NCI-H226 (cell line): Measurements from ENCODE around the gene NPHS1.
"Not testable (repeated sequence)": the region's sequence is repeated elsewhere in the genome, so short reads cannot be mapped to it uniquely, and the experiment has no call there.

Experiments used
- DNase-seq: peaks from one replicate; pipeline ENCODE4 v3.0.0-alpha.2; 2015

The NPHS1 gene

DNA sequence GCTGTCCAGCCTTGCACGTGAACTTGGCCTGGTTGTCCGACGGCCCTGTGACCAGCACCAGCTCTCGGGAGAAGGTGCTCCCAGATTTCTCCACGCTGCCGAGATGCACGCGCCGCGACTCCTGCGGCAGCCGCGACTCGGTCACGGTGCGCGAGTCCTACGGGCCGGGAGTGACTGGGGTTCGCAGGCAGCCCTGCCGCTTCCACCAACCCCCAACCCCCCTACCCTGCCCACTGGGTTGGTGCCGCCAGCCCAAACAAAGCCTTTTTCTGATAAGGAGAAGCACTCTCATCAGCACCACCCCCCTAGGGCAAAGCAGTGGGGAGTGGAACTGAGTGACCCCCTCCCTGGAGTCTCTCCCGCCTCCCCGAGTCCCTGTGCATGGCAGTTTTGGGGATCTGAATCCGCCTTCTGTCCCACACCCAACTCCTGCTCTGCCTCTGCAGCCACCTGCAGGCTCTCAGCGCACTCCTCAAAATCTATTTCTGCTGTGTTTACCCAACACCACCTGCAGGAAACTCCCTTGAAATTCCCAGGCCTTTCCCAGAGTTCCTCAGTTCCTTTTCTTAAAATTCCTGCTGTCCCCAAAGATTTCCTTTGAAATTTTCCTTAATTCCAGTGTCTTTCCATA lies 6.2 kb downstream of the NPHS1 start:
- no peak for DNase-seq

DNA sequence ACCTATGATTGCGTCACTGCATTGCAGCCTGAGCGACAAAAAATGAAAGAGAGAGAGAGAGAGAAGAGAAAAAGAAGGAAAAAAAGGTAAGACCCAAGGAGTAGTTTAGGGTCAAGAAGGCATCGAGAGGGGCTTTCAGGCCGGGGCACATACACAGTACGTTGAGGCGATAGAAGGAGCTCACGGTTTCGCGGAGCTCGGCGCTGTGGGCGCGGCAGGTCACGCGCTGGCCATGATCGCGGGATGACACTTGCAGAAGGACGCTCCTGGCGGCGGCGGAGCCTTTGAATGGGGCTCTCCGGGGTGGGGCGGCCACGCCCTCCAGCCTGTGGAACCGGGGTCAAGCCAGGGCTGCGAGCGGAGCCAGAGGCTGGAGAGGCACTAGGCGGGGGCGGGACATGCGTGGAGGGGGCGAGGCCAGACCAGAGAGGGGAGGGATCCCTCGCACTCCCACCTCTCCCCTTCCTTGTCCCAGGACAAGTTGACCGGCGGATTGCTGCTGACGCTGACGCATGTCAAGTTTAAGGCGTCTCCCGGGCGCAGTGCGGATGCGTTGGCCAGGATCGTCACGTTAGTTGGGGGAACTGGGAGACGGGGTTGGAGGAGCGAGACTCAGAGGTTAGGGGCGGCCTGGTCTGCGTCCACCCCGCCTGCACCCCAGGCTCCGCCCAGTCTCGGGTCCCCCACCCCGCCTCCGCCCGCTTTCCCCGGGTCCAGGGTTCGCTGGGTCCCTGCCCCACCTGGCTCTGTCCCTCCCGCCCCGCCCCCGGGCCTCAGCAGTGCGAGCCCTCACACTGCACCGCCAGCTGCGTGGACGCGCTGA lies 6.9 kb downstream of the NPHS1 start:
- peak; percentile 20 for DNase-seq

DNA sequence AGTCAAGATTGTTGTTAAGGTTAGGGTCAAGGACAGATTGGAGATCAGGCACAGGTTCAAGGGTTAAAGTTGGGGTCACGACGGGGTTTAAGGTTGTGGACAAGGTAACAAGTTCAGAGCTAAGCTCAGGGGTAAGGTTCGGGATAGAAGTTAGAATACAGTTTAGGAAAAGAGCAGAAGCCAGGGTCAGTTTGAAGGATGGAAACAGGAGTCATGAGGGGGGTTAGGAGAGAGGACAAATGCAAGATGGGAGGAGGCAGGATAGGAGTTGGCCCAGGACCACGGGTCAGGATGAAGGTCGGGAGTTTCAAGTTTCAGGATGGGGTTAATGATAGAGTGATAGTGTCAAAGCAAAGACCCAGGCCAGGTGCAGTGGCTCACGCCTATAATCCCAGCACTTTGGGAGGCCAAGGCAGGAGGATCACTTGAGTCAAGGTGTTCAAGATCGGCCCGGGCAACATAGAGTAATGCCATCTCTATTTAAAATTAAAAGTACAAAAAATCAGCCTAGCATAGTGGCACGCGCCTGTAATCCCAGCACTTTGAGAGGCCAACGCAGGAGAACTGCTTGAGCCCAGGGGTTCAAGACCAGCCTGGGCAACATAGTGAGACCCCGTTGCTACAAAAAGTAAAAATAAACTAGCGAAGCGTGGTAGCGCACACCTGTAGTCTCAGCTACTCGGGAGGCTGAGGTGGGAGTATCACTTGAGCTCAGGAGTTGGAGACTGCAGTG lies 7.7 kb downstream of the NPHS1 start:
- no peak for DNase-seq

DNA sequence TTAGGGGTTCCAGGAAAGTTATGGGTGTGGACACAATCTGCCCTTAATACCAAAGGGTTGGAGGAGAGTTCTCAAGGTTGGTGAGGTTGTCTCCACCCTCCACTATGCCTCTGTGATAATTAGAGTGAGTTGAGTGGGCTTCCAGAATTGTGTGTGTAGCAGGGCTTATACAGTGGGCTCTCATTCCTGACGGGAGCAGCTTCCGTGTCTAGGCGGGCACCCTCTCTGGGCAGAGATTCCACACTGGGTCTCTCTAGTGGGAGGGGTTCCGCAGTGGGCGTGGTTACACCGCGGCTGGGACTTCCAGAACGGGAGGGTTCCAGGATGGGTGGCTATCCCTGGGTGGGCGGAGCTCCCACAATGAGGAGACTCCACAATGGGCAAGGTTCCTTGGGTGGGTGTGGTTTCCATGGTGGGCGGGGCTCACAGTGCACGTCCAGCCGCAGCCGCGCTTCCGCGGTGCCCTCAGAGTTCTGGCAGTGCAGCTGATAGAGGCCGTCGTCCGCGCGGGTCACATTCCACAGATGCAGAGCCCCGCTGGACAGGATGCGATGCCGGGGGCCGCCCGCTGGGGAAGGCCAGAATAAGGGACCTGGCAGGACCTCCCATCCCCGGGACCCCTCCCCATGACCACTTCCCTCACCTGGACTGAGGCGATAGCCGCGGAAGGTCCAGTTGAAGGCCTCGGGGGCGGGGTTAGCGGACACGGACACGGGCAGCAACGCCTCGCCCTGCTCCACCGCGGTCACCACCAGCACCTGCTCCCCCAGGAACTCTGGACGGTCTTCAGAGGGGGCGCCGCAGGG lies 8.4 kb downstream of the NPHS1 start:
- no peak for DNase-seq

DNA sequence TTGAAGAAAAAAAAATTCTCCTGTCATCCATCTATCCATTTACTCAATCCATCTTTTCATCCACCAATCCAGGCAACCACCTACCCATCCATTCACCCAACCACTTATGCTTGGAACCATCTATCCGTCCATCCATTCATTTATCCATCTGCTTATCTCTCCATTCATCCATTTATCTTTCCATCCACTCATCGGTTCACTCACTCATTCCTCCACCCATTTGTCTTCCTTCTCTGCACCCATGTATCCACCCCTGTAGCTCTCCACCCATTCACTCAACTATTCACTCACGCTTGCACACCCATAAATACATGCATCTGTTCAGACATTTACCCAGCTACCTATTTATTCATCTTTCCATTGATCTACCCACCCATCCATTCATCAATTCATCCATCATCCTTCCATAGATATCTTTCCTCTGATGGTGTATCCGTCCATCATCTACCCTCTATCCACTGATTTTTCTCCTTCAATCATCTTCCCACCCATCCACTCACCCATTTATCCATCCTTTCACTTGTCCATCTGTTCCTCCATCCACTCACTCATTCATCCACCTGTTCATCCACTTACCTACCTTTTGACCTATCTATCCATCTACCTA lies 9.5 kb downstream of the NPHS1 start:
- no peak for DNase-seq

DNA sequence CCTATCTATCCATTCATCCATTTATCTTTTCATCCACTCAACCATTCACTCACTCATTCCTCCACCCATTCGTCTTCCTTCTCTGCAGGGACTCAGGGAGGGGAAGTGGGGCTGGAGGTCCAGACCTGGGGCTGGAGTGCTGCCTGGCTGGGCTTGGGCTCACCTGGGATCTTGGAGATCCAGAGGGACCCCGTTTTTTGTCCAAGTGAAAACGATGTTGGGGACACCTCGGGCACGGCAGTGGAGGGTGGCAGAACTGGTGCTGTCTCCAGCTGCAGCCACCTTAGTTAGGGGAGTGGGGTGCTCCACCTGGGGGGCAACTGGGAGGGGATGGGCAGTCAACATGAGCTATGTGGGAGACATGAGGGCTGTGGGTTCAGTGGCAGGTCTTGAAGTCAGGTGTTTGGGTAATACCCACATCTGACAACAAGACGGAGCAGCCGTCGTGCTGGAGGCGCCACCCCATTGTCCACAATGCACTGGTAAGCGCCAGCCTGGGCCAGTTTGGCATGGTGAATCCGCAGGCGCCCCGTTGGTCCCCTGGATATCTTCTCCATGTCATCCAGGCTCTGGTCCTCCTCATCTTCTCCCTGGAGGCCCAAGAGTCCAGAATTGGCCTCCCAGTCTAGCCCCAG lies 10.2 kb downstream of the NPHS1 start:
- DNase-seq: no peak

DNA sequence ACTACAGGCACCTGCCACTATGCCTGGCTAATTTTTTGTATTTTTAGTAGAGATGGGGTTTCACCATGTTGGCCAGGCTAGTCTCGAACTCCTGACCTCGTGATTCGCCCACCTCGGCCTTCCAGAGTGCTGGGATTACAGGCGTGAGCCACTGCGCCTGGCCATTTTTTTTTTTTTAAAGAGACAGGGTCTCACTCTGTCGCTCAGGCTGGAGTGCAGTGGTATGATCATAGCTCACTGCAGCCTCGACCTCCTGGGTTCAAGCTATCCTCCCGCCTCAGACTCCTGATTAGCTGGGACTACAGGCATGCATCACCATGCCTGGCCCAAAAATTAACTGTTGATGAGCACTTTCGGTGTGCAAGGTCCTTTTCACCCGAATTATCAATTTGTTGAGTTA lies 16.2 kb downstream of the NPHS1 start:
- not testable (repeated sequence) for DNase-seq

DNA sequence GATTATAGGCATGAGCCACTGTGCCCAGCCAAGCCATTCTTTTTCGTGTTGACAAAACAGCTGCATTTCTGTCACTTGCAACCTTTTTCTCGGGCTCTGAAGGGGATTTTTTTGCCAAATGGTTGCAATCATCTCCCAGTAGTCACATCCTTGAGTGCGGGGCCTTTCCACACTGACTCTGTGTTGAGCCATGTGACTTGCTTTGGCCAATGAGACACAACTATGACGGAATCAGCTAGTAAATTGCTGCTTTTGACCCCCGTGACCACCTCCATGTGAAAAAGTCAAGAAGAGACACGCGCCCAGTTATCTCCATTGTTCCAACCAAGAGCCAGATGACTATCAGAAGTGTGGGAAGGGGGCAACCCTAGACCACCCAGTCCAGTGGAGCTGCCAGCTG lies 18.3 kb downstream of the NPHS1 start:
- DNase-seq: no peak

DNA sequence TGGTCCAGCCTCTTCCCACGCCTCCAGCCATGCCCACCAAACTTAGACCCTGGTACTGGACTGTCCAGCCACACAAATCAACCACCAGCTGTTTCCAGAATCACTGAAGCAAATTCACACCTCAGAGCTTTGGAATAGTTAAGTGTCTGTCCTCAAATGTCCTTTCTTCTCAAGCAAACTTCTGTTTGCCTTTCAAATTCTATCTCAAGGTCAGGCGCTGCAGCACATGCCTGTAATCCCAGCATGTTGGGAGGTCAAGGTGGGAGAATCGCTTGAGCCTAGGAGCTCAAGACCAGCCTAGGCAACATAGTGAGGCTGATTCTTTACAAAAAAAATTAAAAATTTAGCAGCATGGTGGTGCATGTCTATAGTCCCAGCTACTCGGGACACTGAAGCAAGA lies 20.2 kb downstream of the NPHS1 start:
- DNase-seq: no peak

DNA sequence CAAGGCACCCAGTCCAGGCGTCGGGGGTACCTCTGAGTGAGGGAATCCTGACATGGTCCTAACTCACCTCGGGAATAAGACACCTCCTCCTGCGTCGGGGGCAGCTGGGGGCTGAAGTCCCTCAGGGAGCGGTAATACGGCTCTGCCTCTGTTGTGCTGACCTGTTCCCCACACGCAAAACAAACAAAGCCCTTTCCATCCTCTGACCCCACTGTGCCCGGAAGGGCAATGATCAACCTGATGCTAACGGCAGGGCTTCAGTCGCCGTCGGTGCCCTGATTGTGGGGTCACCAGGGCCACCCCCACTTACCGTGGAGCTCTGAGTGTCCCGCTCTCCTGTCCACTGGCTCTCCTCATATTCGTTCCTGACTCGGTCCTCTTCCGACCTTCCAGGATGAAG lies 21.3 kb downstream of the NPHS1 start:
- DNase-seq: no peak

DNA sequence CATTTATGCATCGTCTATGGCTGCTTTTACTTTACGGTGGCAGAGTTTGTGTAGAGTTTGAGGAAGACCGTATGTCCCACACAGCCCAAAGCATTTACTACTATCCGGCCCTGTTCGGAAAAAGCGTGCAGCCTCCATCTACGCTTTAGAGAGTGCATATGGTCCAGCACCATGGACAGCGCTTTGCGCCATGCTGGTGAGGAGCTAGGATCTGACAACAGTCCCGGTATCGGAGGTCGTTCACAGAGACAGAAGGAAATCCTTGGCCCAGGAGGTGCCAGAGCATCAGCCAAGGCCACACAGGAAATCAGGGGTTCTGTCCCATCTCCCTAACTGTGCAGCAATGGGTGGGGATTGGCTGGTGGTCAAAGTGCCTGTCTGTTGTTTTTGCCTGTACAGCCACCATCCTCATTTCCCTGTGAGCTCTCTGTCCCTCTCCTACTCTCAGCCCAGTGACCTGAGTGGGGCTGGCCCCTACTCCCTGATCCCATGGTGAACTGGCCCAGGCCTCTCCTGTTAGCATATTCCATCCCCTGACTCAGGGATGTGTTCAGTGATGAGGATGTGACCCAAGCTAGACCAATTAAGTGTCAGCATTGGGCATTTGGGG lies 23.5 kb downstream of the NPHS1 start:
- peak; percentile 28 for DNase-seq

DNA sequence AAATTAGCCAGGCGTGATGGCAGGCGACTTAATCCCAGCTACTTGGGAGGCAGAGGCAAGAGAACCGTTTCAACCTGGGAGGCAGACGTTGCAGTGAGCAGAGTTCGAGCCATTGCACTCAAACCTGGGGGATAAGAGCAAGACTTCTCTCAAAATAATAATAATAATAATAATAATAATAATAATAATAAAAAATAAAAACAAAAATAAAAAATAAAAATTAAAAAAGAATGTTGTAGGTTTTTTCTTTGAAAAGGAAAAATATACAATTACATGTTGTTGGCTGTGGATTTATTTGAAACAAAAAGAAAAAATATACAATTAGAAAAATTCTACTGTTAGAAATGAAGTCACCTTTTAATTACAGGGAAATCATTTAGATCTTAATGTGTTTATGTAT lies 28.2 kb downstream of the NPHS1 start:
- DNase-seq: no peak

DNA sequence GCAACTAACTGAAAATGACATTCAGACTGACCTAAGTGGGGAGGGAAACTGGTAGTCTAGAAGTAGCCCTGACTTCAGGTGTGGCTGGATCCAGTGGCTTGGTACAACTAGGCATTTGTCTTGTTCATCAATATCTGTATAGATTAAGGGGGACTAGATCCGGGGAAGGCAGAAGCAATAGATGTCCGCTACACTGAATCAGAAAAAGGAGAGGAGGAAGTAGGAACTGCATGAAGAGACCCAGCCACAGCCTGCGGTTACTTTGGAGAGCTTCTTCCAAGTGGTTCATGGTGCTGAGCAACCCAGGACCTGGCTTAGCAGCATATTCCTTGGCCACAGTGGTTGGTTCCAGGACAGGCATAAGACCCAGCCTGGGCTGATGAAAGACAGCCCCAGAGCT lies 29.7 kb downstream of the NPHS1 start:
- DNase-seq: no peak

DNA sequence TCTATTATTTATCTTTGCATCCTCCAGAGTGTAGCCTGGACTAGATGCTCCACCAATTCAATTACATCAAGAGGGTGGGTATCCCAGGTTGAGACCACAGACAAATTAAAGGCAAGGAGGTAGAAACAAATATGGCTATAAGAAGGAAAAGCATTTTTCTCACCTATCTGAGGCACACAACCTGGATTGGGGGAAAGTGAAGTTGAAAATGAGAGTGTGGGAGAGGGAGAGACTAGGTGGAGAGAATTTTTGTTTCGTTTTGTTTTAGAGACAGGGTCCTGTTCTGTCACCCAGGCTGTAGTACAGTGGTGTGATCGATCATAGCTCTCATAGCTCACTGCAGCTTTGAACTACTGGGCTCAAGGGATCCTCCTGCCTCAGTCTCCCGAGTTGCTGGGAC lies 33.9 kb downstream of the NPHS1 start:
- no peak for DNase-seq

DNA sequence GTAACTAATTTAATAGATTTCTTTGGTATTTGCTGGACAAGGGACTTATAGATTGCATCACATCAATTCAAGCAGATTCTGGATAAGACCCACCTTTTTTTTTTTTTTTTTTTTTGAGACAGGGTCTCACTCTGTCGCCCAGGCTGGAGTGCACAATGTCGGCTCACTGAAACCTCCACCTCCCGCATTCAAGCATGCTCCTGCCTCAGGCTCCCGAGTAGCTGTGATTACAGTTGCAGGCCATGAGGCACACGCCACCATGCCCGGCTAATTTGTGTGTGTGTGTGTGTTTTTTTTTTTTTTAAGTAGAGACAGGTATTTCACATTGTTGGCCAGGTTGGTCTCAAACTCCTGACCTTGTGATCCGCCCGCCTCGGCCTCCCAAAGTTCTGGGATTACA lies 35.5 kb downstream of the NPHS1 start:
- DNase-seq: no peak

DNA sequence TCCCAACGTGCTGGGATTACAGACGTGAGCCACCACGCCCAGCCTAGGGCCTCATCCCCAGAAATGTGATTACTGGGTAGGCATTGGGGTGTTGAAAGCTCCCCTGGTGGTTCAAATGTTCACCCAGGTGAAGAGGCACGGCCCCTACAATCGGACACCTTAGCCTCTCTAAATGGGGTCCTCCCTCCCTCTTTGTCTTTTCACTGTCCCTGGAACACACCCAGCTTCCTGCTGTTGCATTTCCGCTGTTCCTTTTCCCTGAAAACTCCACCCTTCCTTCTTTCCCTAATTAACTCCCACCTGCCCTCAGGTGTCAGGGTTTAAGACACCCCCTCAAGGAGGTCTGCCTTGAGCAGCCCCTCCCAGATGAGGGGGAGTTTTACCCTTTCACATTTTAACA lies 36.0 kb downstream of the NPHS1 start:
- DNase-seq: no peak

DNA sequence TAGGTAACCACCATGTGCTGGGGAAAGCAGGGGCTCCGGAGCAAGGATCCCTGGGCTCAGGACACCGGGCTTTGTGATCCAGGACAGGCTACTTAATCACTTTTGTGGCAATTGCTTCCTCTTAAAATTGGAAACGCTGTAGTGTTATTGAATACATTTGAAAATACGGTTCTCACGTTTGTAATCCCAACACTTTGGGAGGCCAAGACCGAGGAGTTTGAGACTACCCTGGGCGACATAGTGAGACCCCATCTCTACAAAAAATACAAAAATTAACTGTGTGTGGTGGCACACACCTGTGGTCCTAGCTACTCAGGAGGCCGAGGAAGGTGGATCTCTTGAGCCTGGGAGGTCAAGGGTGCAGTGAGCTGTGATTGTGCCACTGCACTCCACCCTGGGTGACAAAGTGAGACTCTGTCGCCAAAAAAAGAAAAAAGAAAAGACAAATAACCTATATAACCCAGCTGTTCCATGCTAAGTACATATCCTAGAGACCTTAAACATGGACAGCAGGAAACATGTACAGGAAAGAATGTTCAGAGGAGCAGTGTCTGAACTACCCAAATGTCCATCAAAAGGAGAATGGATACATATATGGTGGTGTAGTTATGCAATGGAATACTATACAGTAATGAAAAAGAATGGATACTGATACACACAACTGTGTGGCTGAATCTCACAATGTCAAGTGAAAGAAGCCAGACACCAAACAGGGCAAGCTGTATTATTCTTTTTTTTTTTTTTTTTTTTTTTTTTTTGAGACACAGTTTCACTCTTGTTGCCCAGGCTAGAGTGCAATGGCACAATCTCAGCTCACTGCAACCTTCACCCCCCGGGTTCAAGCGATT lies 39.0 kb downstream of the NPHS1 start:
- DNase-seq: no peak

DNA sequence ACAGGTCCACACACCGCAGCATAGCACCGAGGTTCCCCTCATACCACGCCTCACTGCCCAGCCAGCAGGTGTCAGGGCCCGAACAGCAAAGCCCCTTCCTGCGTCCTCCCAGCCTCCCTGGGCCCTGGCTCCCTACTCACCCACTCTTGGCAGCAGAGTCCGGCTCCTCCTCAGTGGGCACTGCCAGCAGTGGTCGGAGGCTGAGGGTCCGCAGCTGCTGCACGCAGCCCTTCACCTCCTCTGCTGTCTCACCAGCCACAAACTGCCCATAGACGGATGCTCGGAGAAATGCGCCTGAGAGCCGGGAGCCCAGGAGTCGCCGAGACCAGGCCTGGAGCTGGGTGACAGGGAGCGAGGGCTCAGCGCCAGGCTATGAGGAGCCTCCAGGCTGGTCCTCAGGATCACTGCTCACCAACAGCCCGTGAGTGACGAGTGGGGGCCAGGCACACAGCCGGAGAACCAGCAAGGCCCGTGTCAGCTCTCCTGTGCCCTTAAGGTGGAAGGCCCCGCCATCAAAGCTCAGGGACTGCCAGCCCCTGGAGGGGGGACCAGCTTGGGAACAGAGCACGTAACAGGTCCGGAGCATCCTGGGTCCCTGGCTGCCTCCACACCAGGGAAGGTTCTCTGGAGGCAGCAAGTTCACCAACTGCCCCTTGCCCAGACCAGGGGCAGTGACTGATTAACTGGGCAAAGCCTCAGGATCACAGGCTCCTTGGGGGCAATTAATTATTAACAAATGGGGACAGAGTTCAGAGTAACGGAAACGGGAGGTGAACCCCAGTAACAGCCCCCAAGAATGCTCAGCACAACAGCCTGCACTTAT lies 39.9 kb downstream of the NPHS1 start, which contains the start of gene PRODH2:
TSS of gene PRODH2 (minus strand) at position 626 of the 823 bp plus-strand sequence. CDS start at position 586, 40 bp downstream.
- no peak for DNase-seq

DNA sequence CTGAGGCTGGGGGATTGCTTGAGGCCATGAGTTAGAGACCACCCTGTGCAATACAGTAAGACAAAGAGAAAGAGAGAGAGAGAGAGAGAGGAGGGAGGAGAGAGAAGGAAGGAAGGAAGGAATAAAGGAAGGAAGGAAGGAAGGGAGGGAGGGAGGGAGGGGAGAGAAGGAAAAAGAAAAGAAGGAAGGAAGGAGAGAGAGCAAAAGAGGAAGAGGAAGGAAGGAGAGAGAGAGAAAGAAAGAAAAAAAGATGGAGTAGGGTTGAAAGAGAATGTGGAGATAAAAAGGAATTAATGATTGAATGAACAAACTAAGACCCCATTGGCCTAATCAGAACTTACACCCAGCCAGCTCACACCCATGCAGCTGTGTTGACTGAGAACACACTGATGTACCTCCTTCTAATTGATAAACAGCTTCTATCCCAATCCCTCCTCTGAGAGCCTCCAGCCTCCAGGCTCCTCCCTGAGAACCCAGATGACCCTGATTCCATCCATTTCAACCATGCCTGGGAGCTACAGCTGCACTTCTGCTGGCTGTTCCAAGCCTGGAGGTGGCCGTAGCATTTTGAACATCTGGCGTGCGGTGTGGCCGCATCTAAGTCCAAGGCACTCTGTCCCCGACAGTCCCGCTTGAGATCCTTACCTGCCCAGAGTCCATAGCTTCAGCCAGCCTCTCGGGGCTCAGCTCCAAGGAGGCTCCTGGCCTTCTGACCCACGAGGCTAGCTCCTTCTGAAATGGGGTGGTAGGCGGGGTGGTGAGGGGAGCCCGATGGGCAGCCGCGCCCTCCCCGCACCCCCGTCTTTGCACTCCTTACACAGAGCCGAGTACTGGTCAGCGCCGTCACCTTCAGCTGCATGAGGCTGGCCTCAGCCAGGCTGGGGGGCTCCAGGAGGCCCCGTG lies 40.7 kb downstream of the NPHS1 start:
- no peak for DNase-seq
